Measurements from ENCODE around the gene ATP9A. TPM values are rescaled to one million over a fixed set of nuclear protein-coding genes. Genes with fewer than 3 reads are reported as not detected.

The ATP9A gene
- total and polyA plus RNA-seq, 2 donors (not counting 1 experiment from before 2014, with no cell fraction given), result 23.3 to 96.3 TPM

DNA sequence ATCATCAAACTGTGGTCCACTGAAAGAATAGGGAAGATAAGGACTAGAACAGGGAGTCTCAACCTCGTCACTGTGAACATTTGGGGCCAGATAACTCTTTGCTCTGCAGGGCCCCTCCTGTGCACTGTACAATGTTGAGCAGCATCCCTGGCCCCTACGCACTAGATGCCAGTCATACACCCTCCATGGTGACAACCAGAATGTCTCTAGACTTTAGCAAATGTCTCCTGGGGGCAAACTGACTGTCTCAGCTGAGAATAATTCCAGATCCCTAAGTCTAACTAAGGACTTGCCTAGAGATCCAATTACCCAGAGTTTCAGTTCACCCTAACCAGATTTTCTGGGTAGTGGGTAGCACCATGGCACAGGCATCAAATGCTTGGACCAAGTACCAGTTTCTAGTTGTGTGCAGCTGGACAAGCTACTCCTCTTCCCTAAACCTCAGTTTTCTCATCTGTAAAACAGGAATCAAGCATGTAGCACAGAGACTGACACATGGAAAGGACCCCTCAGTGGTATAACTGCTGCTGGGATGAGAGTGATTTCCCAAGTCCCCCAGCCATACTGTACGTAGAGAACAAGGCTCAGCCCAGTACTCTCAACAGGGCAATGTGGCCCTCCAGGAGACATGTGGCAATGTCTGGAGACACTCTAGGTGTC lies 138.7 kb downstream of the ATP9A start:
- TF ChIP-seq, protein P1, sequence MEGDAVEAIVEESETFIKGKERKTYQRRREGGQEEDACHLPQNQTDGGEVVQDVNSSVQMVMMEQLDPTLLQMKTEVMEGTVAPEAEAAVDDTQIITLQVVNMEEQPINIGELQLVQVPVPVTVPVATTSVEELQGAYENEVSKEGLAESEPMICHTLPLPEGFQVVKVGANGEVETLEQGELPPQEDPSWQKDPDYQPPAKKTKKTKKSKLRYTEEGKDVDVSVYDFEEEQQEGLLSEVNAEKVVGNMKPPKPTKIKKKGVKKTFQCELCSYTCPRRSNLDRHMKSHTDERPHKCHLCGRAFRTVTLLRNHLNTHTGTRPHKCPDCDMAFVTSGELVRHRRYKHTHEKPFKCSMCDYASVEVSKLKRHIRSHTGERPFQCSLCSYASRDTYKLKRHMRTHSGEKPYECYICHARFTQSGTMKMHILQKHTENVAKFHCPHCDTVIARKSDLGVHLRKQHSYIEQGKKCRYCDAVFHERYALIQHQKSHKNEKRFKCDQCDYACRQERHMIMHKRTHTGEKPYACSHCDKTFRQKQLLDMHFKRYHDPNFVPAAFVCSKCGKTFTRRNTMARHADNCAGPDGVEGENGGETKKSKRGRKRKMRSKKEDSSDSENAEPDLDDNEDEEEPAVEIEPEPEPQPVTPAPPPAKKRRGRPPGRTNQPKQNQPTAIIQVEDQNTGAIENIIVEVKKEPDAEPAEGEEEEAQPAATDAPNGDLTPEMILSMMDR (conservative IDR thresholded peaks at IDR 0.05 in 1 of 2, IDR thresholded peaks at IDR 0.05 in 1 of 2; ENCODE audit: low read depth in 1 of 2, low read length in 2 of 2), result no peak
- TF ChIP-seq EZH2 (IDR thresholded peaks at IDR 0.05; ENCODE audit: low read length, missing control alignments), result no peak
- H3K9ac ChIP-seq (ENCODE audit: insufficient read depth, low read length), result no peak overlapping the region
- no peak overlapping the region for H3K4me2 ChIP-seq (ENCODE audit: extremely low read depth, insufficient read depth, low read length)

GRCh38 chr20:51628533-51629398 lies 139.4 kb downstream of the ATP9A start:
- Histone ChIP-seq H3K4me2 (ENCODE audit: extremely low read depth, insufficient read depth, low read length) (no peak overlapping the region), H4K20me1 (ENCODE audit: control insufficient read depth, extremely low read depth, insufficient read depth, low read length) (no peaks in the 10 kb centered on the region), H2AFZ (ENCODE audit: low read length) (no peak overlapping the region), H3K36me3 (ENCODE audit: control insufficient read depth, insufficient read depth, low read length) (no peaks in the 10 kb centered on the region), H3K27me3 (ENCODE audit: control insufficient read depth, insufficient read depth, low read length) (no peaks in the 10 kb centered on the region), H3K4me1 (ENCODE audit: control insufficient read depth, extremely low read depth, insufficient read depth, low read length) (peaks cover 9% of the 10 kb centered on the region), H3K27ac (ENCODE audit: insufficient read depth, low read length) (peak overlapping the region; percentile 15), H3K79me2 (ENCODE audit: control insufficient read depth, insufficient read depth, low read length) (no peaks in the 10 kb centered on the region), H3K9ac (ENCODE audit: insufficient read depth, low read length) (no peak overlapping the region), H3K4me3 (replicated peaks in 1 of 4; ENCODE audit: control extremely low read depth in 1 of 4, insufficient read depth in 1 of 4, low read depth in 3 of 4, low read length in 4 of 4) (no peak overlapping the region), H3K9me3 (ENCODE audit: control insufficient read depth, insufficient read depth, low read depth, low read length) (no peaks in the 10 kb centered on the region)
- TF ChIP-seq, protein P1 (conservative IDR thresholded peaks at IDR 0.05 in 1 of 2, IDR thresholded peaks at IDR 0.05 in 1 of 2; ENCODE audit: low read depth in 1 of 2, low read length in 2 of 2), result no peak
- TF ChIP-seq EZH2 (IDR thresholded peaks at IDR 0.05; ENCODE audit: low read length, missing control alignments), result no peak
- DNase-seq (ENCODE audit: low read depth in 2 of 2), result peak; percentile 91

More for the DNA sequence above, 138.7 kb downstream of the ATP9A start:
- Histone ChIP-seq H3K79me2 (ENCODE audit: control insufficient read depth, insufficient read depth, low read length) (no peaks in the 10 kb centered on the region), H3K36me3 (ENCODE audit: control insufficient read depth, insufficient read depth, low read length) (no peaks in the 10 kb centered on the region), H2AFZ (ENCODE audit: low read length) (no peak overlapping the region), H3K4me3 (replicated peaks in 1 of 4; ENCODE audit: control extremely low read depth in 1 of 4, insufficient read depth in 1 of 4, low read depth in 3 of 4, low read length in 4 of 4) (no peak overlapping the region), H3K27me3 (ENCODE audit: control insufficient read depth, insufficient read depth, low read length) (no peaks in the 10 kb centered on the region), H4K20me1 (ENCODE audit: control insufficient read depth, extremely low read depth, insufficient read depth, low read length) (no peaks in the 10 kb centered on the region), H3K9me3 (ENCODE audit: control insufficient read depth, insufficient read depth, low read depth, low read length) (no peaks in the 10 kb centered on the region), H3K4me1 (ENCODE audit: control insufficient read depth, extremely low read depth, insufficient read depth, low read length) (peaks cover 9% of the 10 kb centered on the region), H3K27ac (ENCODE audit: insufficient read depth, low read length) (no peak overlapping the region)
- no peak for DNase-seq (ENCODE audit: low read depth in 2 of 2)

DNA sequence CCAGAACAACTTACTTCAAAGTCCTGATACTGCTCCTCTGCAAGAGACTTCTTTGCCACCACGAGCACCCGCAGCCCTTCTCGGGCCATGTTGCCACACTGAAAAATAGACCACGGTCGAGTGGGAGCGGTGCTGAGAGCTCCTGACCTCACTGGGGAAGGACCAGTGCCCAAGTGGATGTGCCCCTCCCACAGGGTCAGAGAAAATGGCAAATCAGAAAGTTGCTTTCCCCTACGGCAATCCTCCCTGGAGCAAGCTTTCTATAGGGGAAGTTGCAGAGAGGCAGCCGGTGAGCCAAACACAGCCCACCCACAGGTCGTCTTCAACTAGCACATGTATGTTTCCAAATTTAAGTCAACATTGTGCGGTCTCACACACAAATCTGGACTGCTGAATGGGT lies 140.6 kb downstream of the ATP9A start:
- H3K79me2 ChIP-seq (ENCODE audit: control insufficient read depth, insufficient read depth, low read length), result no peaks in the 10 kb centered on the region
- H3K4me2 ChIP-seq (ENCODE audit: extremely low read depth, insufficient read depth, low read length), result no peak overlapping the region
- DNase-seq (ENCODE audit: low read depth in 2 of 2), result no peak
- H3K27ac ChIP-seq (ENCODE audit: insufficient read depth, low read length), result no peak overlapping the region
- H3K36me3 ChIP-seq (ENCODE audit: control insufficient read depth, insufficient read depth, low read length), result no peaks in the 10 kb centered on the region
- no peak overlapping the region for H3K9ac ChIP-seq (ENCODE audit: insufficient read depth, low read length)
- H3K9me3 ChIP-seq (ENCODE audit: control insufficient read depth, insufficient read depth, low read depth, low read length), result no peaks in the 10 kb centered on the region
- peaks cover 9% of the 10 kb centered on the region for H3K4me1 ChIP-seq (ENCODE audit: control insufficient read depth, extremely low read depth, insufficient read depth, low read length)
- no peak overlapping the region for H2AFZ ChIP-seq (ENCODE audit: low read length)
- H3K27me3 ChIP-seq (ENCODE audit: control insufficient read depth, insufficient read depth, low read length), result no peaks in the 10 kb centered on the region
- no peak for TF ChIP-seq EZH2 (IDR thresholded peaks at IDR 0.05; ENCODE audit: low read length, missing control alignments)
- TF ChIP-seq, protein P1 (conservative IDR thresholded peaks at IDR 0.05 in 1 of 2, IDR thresholded peaks at IDR 0.05 in 1 of 2; ENCODE audit: low read depth in 1 of 2, low read length in 2 of 2), result no peak
- no peaks in the 10 kb centered on the region for H4K20me1 ChIP-seq (ENCODE audit: control insufficient read depth, extremely low read depth, insufficient read depth, low read length)
- no peak overlapping the region for H3K4me3 ChIP-seq (replicated peaks in 1 of 4; ENCODE audit: control extremely low read depth in 1 of 4, insufficient read depth in 1 of 4, low read depth in 3 of 4, low read length in 4 of 4)
